Measurements from ENCODE around the gene GRID1.

The GRID1 gene

GRCh38 chr10:86172301-86172700 is 194.3 kb downstream of the GRID1 start:
- TF ChIP-seq CTCF (conservative IDR thresholded peaks at IDR 0.05; ENCODE audit: control insufficient read depth, insufficient read depth, low read depth, low read length): no peak
- H3K4me3 ChIP-seq (ENCODE audit: control insufficient read depth, low read depth, low read length): no peak overlapping the region
- no peak for DNase-seq (ENCODE audit: low read depth)

- H3K4me3 ChIP-seq (ENCODE audit: control insufficient read depth, low read depth, low read length): no peak overlapping the region
- no peak for TF ChIP-seq CTCF (conservative IDR thresholded peaks at IDR 0.05; ENCODE audit: control insufficient read depth, insufficient read depth, low read depth, low read length)
Measured at GRCh38 chr10:86170255-86171108, 196.1 kb downstream of the GRID1 start.

GRCh38 chr10:86169506-86170254 is 196.9 kb downstream of the GRID1 start:
- no peak for DNase-seq (ENCODE audit: low read depth)
- TF ChIP-seq CTCF (conservative IDR thresholded peaks at IDR 0.05; ENCODE audit: control insufficient read depth, insufficient read depth, low read depth, low read length): no peak
- H3K4me3 ChIP-seq (ENCODE audit: control insufficient read depth, low read depth, low read length): no peak overlapping the region

More at GRCh38 chr10:86170255-86171108, 196.1 kb downstream of the GRID1 start:
- no peak for DNase-seq (ENCODE audit: low read depth)

- H3K4me3 ChIP-seq (ENCODE audit: control insufficient read depth, low read depth, low read length): no peak overlapping the region
- DNase-seq (ENCODE audit: low read depth): no peak
- TF ChIP-seq CTCF (conservative IDR thresholded peaks at IDR 0.05; ENCODE audit: control insufficient read depth, insufficient read depth, low read depth, low read length): no peak
Measured at GRCh38 chr10:86169066-86169465, 197.5 kb downstream of the GRID1 start.

- TF ChIP-seq CTCF (conservative IDR thresholded peaks at IDR 0.05; ENCODE audit: control insufficient read depth, insufficient read depth, low read depth, low read length): no peak
- no peak overlapping the region for H3K4me3 ChIP-seq (ENCODE audit: control insufficient read depth, low read depth, low read length)
- no peak for DNase-seq (ENCODE audit: low read depth)
Measured at GRCh38 chr10:86168256-86168655, 198.3 kb downstream of the GRID1 start.

- TF ChIP-seq CTCF (conservative IDR thresholded peaks at IDR 0.05; ENCODE audit: control insufficient read depth, insufficient read depth, low read depth, low read length): no peak
- no peak for DNase-seq (ENCODE audit: low read depth)
- no peak overlapping the region for H3K4me3 ChIP-seq (ENCODE audit: control insufficient read depth, low read depth, low read length)
Measured at GRCh38 chr10:86167762-86168128, 198.8 kb downstream of the GRID1 start.

All from fibroblast of mammary gland (primary cell).